ENCODE results near the gene SLK.

SLK gene

DNA sequence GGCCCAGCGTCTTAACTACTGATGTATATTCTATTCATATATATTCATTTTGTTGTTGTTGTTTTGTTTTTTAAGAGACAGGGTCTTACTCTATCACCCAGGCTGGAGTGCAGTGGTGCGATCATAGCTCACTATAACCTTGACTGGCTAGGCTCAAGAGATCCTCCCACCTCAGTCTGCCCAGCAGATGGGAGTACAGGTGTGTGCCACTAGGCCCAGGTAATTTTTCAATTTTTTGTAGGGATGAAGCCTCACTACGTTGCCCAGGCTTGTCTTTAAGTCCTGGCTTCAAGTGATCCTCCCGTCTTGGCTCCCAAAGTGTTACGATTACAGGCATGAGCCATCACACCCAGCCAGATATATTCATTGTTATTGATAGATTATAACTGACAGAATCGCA lies 36.1 kb upstream of the SLK start:
- ChIA-PET CTCF (interaction anchor here (0.7 to 1.7 kb wide), 3 partner anchors 9 to 40 kb away, joined by 3 to 5 read pairs (median 4); no protein-coding TSS in a partner anchor), POLR2A (no interaction called here)
- Histone ChIP-seq H3K4me1 (ENCODE audit: control extremely low read depth in 1 of 4, control insufficient read depth in 4 of 4, insufficient read depth in 4 of 4, low read length in 3 of 4) (no peaks in the 10 kb centered on the region), H3K9me3 (ENCODE audit: control extremely low read depth in 1 of 5, control insufficient read depth in 4 of 5, insufficient read depth in 2 of 5, low read depth in 1 of 5, low read length in 4 of 5) (no peaks in the 10 kb centered on the region), H3K27ac (ENCODE audit: insufficient read depth in 1 of 2, low read depth in 1 of 2, low read length in 2 of 2, poor library complexity in 1 of 2, severe bottlenecking in 2 of 2) (no peak overlapping the region), H3K36me3 (ENCODE audit: control insufficient read depth in 4 of 4, insufficient read depth in 4 of 4, low read length in 3 of 4) (no peaks in the 10 kb centered on the region), H3K27me3 (replicated peaks in 2 of 5; ENCODE audit: control insufficient read depth in 4 of 5, insufficient read depth in 5 of 5, low read length in 4 of 5) (no peaks in the 10 kb centered on the region), H3K4me3 (ENCODE audit: control insufficient read depth in 1 of 7, extremely low read depth in 1 of 7, insufficient read depth in 4 of 7, low read depth in 2 of 7, low read length in 6 of 7) (no peak overlapping the region)
- no peak for DNase-seq
- 100% methylated on average over 1 of the region's 6 CpGs for WGBS (ENCODE audit: insufficient coverage)

DNA sequence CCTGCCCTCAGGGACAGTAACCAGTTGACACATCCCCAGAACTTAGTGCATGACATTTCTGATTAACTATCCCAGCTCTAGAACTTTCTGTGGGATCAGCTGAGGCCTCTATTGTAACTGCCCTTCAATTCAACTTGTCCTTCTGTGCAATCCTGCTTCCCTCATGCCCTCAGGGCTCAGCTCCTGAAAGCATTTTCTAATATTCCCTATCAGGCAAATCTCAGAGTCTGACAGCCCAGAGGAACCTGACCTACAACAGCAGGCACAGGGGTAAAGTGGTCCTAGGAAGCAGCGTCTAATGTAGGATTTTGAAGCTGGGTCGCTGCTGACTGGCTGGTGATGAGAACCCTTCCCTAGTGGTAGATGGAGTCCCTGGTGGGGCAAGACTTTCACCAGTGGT lies 35.3 kb upstream of the SLK start:
- CTCF ChIA-PET: interaction anchor here (0.7 to 1.7 kb wide), 3 partner anchors 10 to 41 kb away, joined by 4 to 5 read pairs (median 4); no protein-coding TSS in a partner anchor
- no peak for DNase-seq
- no peak overlapping the region for H3K4me3 ChIP-seq (ENCODE audit: control insufficient read depth in 1 of 7, extremely low read depth in 1 of 7, insufficient read depth in 4 of 7, low read depth in 2 of 7, low read length in 6 of 7)
- H3K36me3 ChIP-seq (ENCODE audit: control insufficient read depth in 4 of 4, insufficient read depth in 4 of 4, low read length in 3 of 4): no peaks in the 10 kb centered on the region
- POLR2A ChIA-PET: no interaction called here
- no peaks in the 10 kb centered on the region for H3K9me3 ChIP-seq (ENCODE audit: control extremely low read depth in 1 of 5, control insufficient read depth in 4 of 5, insufficient read depth in 2 of 5, low read depth in 1 of 5, low read length in 4 of 5)
- 96% methylated on average over 2 of the region's 2 CpGs for WGBS (ENCODE audit: insufficient coverage)
- no peaks in the 10 kb centered on the region for H3K27me3 ChIP-seq (replicated peaks in 2 of 5; ENCODE audit: control insufficient read depth in 4 of 5, insufficient read depth in 5 of 5, low read length in 4 of 5)
- H3K4me1 ChIP-seq (ENCODE audit: control extremely low read depth in 1 of 4, control insufficient read depth in 4 of 4, insufficient read depth in 4 of 4, low read length in 3 of 4): no peaks in the 10 kb centered on the region
- H3K27ac ChIP-seq (ENCODE audit: insufficient read depth in 1 of 2, low read depth in 1 of 2, low read length in 2 of 2, poor library complexity in 1 of 2, severe bottlenecking in 2 of 2): no peak overlapping the region

DNA sequence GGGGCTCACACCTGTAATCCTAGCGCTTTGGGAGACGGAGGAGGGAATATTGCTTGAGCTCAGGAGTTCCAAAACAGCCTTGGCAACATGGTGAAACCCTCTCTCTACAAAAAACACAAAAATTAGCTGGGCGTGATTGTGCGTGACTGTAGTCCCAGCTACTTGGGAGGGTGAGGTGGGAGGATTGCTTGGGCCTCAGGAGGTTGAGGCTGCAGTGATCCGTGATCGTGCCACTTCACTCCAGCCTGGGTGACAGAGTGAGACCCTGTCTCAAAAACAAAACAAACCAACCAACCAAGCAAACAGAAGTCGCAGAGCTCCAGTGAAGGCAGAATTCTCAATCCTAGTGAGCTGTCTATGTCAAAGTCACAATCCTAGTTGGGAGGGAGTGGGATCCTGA lies 34.7 kb upstream of the SLK start:
- no peaks in the 10 kb centered on the region for H3K36me3 ChIP-seq (ENCODE audit: control insufficient read depth in 4 of 4, insufficient read depth in 4 of 4, low read length in 3 of 4)
- no peaks in the 10 kb centered on the region for H3K27me3 ChIP-seq (replicated peaks in 2 of 5; ENCODE audit: control insufficient read depth in 4 of 5, insufficient read depth in 5 of 5, low read length in 4 of 5)
- 100% methylated on average over 3 of the region's 7 CpGs for WGBS (ENCODE audit: insufficient coverage)
- ChIA-PET CTCF (interaction anchor here (0.6 to 1.2 kb wide), 2 partner anchors 9 to 24 kb away, joined by 4 read pairs; no protein-coding TSS in a partner anchor), POLR2A (no interaction called here)
- H3K4me3 ChIP-seq (ENCODE audit: control insufficient read depth in 1 of 7, extremely low read depth in 1 of 7, insufficient read depth in 4 of 7, low read depth in 2 of 7, low read length in 6 of 7): no peak overlapping the region
- no peaks in the 10 kb centered on the region for H3K4me1 ChIP-seq (ENCODE audit: control extremely low read depth in 1 of 4, control insufficient read depth in 4 of 4, insufficient read depth in 4 of 4, low read length in 3 of 4)
- no peak for DNase-seq
- no peaks in the 10 kb centered on the region for H3K9me3 ChIP-seq (ENCODE audit: control extremely low read depth in 1 of 5, control insufficient read depth in 4 of 5, insufficient read depth in 2 of 5, low read depth in 1 of 5, low read length in 4 of 5)
- no peak overlapping the region for H3K27ac ChIP-seq (ENCODE audit: insufficient read depth in 1 of 2, low read depth in 1 of 2, low read length in 2 of 2, poor library complexity in 1 of 2, severe bottlenecking in 2 of 2)

DNA sequence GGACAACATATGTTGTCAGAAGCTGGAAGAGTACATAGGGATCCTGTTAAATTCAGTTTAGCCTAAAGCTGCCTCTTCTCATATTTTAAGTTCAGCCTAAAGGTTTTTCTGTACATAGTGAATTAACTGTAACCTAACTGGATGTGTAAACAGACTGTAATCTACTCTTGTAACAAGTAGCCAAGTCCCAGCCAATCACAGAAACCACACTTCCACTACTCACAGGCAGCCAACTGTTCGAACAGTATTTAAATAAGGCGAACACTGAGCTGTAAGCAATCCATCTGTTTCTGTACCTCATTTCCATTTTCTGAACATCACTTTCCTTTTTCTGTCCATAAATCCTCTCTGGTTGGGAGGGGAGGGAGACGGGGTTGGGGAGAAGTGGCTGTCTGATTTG lies 34.0 kb upstream of the SLK start:
- ChIA-PET CTCF (interaction anchor here (0.6 to 0.8 kb wide), 2 partner anchors 25 to 30 kb away, joined by 4 read pairs; no protein-coding TSS in a partner anchor), POLR2A (no interaction called here)
- no peak overlapping the region for H3K27ac ChIP-seq (ENCODE audit: insufficient read depth in 1 of 2, low read depth in 1 of 2, low read length in 2 of 2, poor library complexity in 1 of 2, severe bottlenecking in 2 of 2)

DNA sequence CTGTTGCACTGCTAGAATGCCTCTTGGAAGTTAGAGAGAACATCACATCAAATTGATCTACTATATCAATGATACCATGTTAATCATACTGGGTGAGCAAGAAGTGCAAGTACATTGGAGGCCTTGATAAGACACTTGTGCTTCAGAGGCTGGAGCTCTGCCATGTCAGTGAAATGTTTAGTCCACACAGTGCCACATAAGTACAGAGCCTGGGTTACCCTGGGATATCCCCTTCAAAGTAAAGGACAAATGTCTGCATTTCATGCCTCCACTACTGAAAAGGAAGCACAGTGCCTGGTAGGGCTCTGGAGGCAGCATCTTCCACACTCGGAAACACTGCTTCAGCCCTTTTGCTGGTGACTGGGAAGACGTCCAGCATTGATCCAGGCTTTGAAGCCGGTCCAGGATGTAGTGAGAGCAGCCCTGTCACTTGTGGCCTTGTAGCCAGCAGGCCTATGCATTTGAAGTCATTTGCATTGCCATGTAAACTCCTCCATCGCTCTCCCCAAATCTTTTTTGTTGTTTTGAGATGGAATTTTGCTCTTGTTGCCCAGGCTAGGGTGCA lies 33.3 kb upstream of the SLK start:
- CTCF ChIA-PET: interaction anchor here (0.8 kb wide), 1 partner anchor 31 kb away, joined by 4 read pairs; no protein-coding TSS in a partner anchor

More for the DNA sequence above, 34.0 kb upstream of the SLK start:
- H3K36me3 ChIP-seq (ENCODE audit: control insufficient read depth in 4 of 4, insufficient read depth in 4 of 4, low read length in 3 of 4): no peaks in the 10 kb centered on the region
- H3K9me3 ChIP-seq (ENCODE audit: control extremely low read depth in 1 of 5, control insufficient read depth in 4 of 5, insufficient read depth in 2 of 5, low read depth in 1 of 5, low read length in 4 of 5): no peaks in the 10 kb centered on the region
- H3K4me3 ChIP-seq (ENCODE audit: control insufficient read depth in 1 of 7, extremely low read depth in 1 of 7, insufficient read depth in 4 of 7, low read depth in 2 of 7, low read length in 6 of 7): no peak overlapping the region
- no peak for DNase-seq
- H3K4me1 ChIP-seq (ENCODE audit: control extremely low read depth in 1 of 4, control insufficient read depth in 4 of 4, insufficient read depth in 4 of 4, low read length in 3 of 4): no peaks in the 10 kb centered on the region
- no peaks in the 10 kb centered on the region for H3K27me3 ChIP-seq (replicated peaks in 2 of 5; ENCODE audit: control insufficient read depth in 4 of 5, insufficient read depth in 5 of 5, low read length in 4 of 5)
- WGBS (ENCODE audit: insufficient coverage): no CpG with 5 or more reads among the region's 3 CpGs

DNA sequence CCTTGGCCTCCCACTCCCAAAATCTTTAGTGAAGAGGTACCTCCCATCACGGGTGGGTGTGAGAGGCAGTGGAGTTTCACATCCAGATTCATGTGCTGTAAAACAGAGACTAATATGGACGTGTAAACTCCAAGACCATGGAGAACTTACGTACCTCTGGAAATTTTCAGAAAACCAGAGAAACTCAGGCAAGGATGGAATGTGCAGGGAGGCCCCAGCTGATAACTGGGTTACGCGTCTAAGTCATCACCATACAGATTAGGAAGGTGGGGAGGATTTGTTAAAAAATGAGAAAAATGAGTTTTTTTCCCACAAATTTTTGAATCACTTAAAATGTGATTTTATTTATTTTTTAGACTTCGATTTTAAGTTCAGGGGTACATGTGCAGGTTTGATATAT lies 32.6 kb upstream of the SLK start:
- WGBS (ENCODE audit: insufficient coverage): 100% methylated on average over 3 of the region's 6 CpGs
- Histone ChIP-seq H3K27me3 (replicated peaks in 2 of 5; ENCODE audit: control insufficient read depth in 4 of 5, insufficient read depth in 5 of 5, low read length in 4 of 5) (no peaks in the 10 kb centered on the region), H3K9me3 (ENCODE audit: control extremely low read depth in 1 of 5, control insufficient read depth in 4 of 5, insufficient read depth in 2 of 5, low read depth in 1 of 5, low read length in 4 of 5) (no peaks in the 10 kb centered on the region), H3K4me1 (ENCODE audit: control extremely low read depth in 1 of 4, control insufficient read depth in 4 of 4, insufficient read depth in 4 of 4, low read length in 3 of 4) (no peaks in the 10 kb centered on the region), H3K36me3 (ENCODE audit: control insufficient read depth in 4 of 4, insufficient read depth in 4 of 4, low read length in 3 of 4) (no peaks in the 10 kb centered on the region), H3K4me3 (ENCODE audit: control insufficient read depth in 1 of 7, extremely low read depth in 1 of 7, insufficient read depth in 4 of 7, low read depth in 2 of 7, low read length in 6 of 7) (no peak overlapping the region), H3K27ac (ENCODE audit: insufficient read depth in 1 of 2, low read depth in 1 of 2, low read length in 2 of 2, poor library complexity in 1 of 2, severe bottlenecking in 2 of 2) (no peak overlapping the region)
- no peak for DNase-seq
- ChIA-PET CTCF (interaction anchor here (1.2 kb wide), 1 partner anchor 10 kb away, joined by 5 read pairs; no protein-coding TSS in a partner anchor), POLR2A (no interaction called here)

More for the DNA sequence above, 33.3 kb upstream of the SLK start:
- H3K4me3 ChIP-seq (ENCODE audit: control insufficient read depth in 1 of 7, extremely low read depth in 1 of 7, insufficient read depth in 4 of 7, low read depth in 2 of 7, low read length in 6 of 7): no peak overlapping the region
- H3K4me1 ChIP-seq (ENCODE audit: control extremely low read depth in 1 of 4, control insufficient read depth in 4 of 4, insufficient read depth in 4 of 4, low read length in 3 of 4): no peaks in the 10 kb centered on the region
- no peak overlapping the region for H3K27ac ChIP-seq (ENCODE audit: insufficient read depth in 1 of 2, low read depth in 1 of 2, low read length in 2 of 2, poor library complexity in 1 of 2, severe bottlenecking in 2 of 2)
- no peaks in the 10 kb centered on the region for H3K27me3 ChIP-seq (replicated peaks in 2 of 5; ENCODE audit: control insufficient read depth in 4 of 5, insufficient read depth in 5 of 5, low read length in 4 of 5)
- H3K9me3 ChIP-seq (ENCODE audit: control extremely low read depth in 1 of 5, control insufficient read depth in 4 of 5, insufficient read depth in 2 of 5, low read depth in 1 of 5, low read length in 4 of 5): no peaks in the 10 kb centered on the region
- no peak for DNase-seq
- 100% methylated on average over 4 of the region's 4 CpGs for WGBS (ENCODE audit: insufficient coverage)
- POLR2A ChIA-PET: no interaction called here
- no peaks in the 10 kb centered on the region for H3K36me3 ChIP-seq (ENCODE audit: control insufficient read depth in 4 of 4, insufficient read depth in 4 of 4, low read length in 3 of 4)

DNA sequence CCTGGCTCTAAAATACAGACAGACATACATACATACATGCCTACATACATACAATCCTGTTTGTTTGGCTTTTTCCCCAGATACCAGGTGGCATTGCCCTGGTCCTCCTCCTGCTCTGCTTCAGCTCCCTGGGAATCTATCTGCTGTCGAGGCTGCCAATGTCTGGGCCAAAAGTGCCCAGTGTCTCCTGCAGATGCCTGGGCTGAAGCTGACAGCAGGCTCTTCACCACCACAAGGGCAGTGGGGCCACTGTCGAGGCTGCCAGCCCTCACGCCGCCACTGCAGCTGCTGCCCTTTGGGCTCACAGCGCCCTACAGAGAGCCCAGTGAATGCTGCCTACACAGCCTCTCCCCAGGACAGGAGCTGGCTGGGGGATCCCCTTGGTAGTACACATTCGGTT lies 30.9 kb upstream of the SLK start:
- WGBS (ENCODE audit: insufficient coverage): 96% methylated on average over 5 of the region's 6 CpGs

More for the DNA sequence above, 30.9 kb upstream of the SLK start:
- H3K9me3 ChIP-seq (ENCODE audit: control extremely low read depth in 1 of 5, control insufficient read depth in 4 of 5, insufficient read depth in 2 of 5, low read depth in 1 of 5, low read length in 4 of 5): no peaks in the 10 kb centered on the region
- H3K36me3 ChIP-seq (ENCODE audit: control insufficient read depth in 4 of 4, insufficient read depth in 4 of 4, low read length in 3 of 4): no peaks in the 10 kb centered on the region
- no peak for DNase-seq
- H3K4me3 ChIP-seq (ENCODE audit: control insufficient read depth in 1 of 7, extremely low read depth in 1 of 7, insufficient read depth in 4 of 7, low read depth in 2 of 7, low read length in 6 of 7): no peak overlapping the region
- H3K27me3 ChIP-seq (replicated peaks in 2 of 5; ENCODE audit: control insufficient read depth in 4 of 5, insufficient read depth in 5 of 5, low read length in 4 of 5): no peaks in the 10 kb centered on the region
- POLR2A ChIA-PET: no interaction called here
- no peaks in the 10 kb centered on the region for H3K4me1 ChIP-seq (ENCODE audit: control extremely low read depth in 1 of 4, control insufficient read depth in 4 of 4, insufficient read depth in 4 of 4, low read length in 3 of 4)
- H3K27ac ChIP-seq (ENCODE audit: insufficient read depth in 1 of 2, low read depth in 1 of 2, low read length in 2 of 2, poor library complexity in 1 of 2, severe bottlenecking in 2 of 2): no peak overlapping the region
- CTCF ChIA-PET: interaction anchor here (0.7 to 1.0 kb wide), 3 partner anchors 8 to 35 kb away, joined by 3 read pairs; no protein-coding TSS in a partner anchor
